HFF-Myc (cell line): ENCODE results near the gene KRTAP10-3.
A peak's percentile ranks its signal among the peaks of the same experiment; 100 is the strongest.

Experiments used
- DNase-seq: peaks from one replicate; pipeline ENCODE4 v3.0.0-alpha.2; 2011; ENCODE audit warnings: low read depth; ENCODE audit errors: extremely low read depth
- H3K4me3 ChIP-seq: replicated peaks from 2 replicates; pipeline ENCODE4 v1.5.1; 2011; ENCODE audit warnings: low read depth, mild to moderate bottlenecking, control low read depth, low read length
- TF ChIP-seq, protein P1 (sequence below): IDR thresholded peaks from 2 replicates; pipeline ENCODE4 v1.5.1; 2012; ENCODE audit warnings: mild to moderate bottlenecking, low read depth, low read length, control low read depth; ENCODE audit errors: missing control alignments

Gene KRTAP10-3

DNA sequence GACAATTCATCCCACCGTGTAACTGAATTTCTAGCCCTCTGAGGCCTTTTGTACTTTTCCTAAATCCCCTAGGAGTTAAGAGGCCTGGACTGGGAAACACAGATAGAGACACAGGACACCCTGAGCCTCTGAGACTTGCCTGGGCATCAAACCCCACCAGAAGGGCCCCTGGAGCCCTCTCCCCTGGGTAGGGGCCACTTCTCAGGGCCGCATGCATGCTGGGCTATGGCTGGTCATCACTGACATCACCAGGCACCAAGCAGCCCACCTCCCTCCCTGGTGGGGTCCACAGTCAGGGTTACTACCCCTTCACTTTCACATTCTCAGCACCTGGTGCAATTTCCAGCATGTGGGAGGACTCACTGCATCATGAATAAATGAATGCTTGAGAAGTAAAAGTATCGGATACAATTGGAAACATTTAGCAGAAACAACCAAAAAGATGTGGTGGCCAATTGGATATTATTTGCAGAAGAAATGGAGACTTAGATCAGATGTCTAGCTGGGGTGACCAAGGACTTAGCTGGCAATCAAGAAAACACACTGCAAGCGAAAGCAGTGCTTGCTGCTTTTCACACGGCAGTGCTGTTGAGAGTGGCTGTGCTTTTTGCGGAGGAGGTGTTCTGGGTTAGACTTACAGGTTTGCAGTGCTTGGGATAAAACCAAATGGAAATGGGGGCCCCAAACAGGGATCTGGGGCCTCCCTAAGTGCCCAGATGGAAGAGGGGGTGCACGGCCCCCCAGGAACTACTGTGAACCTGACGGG, 40.9 kb upstream of the KRTAP10-3 start:
- no peak for DNase-seq
- TF ChIP-seq, protein P1, sequence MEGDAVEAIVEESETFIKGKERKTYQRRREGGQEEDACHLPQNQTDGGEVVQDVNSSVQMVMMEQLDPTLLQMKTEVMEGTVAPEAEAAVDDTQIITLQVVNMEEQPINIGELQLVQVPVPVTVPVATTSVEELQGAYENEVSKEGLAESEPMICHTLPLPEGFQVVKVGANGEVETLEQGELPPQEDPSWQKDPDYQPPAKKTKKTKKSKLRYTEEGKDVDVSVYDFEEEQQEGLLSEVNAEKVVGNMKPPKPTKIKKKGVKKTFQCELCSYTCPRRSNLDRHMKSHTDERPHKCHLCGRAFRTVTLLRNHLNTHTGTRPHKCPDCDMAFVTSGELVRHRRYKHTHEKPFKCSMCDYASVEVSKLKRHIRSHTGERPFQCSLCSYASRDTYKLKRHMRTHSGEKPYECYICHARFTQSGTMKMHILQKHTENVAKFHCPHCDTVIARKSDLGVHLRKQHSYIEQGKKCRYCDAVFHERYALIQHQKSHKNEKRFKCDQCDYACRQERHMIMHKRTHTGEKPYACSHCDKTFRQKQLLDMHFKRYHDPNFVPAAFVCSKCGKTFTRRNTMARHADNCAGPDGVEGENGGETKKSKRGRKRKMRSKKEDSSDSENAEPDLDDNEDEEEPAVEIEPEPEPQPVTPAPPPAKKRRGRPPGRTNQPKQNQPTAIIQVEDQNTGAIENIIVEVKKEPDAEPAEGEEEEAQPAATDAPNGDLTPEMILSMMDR = no peak
- H3K4me3 ChIP-seq = no peak overlapping the region

DNA sequence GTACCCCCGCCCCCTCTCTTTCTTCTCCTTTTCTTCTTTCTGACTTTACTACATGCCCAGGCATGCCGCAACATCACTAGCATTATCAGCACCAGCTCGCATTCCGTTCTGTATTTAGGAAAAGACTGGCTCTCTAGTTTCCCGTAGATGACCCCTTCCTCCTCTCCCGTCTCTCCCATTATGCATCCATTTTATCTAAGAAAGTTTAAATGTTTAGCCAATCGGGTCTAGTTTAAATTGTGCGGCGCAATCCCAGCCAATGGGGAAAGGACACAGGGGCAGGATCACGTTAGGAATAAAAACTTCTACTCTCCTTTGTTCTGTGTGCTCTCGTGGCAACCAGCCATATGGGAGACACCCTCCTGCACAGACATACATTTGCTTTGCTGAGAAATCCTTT, 39.5 kb upstream of the KRTAP10-3 start:
- TF ChIP-seq, protein P1 = no peak
- DNase-seq = no peak
- no peak overlapping the region for H3K4me3 ChIP-seq

DNA sequence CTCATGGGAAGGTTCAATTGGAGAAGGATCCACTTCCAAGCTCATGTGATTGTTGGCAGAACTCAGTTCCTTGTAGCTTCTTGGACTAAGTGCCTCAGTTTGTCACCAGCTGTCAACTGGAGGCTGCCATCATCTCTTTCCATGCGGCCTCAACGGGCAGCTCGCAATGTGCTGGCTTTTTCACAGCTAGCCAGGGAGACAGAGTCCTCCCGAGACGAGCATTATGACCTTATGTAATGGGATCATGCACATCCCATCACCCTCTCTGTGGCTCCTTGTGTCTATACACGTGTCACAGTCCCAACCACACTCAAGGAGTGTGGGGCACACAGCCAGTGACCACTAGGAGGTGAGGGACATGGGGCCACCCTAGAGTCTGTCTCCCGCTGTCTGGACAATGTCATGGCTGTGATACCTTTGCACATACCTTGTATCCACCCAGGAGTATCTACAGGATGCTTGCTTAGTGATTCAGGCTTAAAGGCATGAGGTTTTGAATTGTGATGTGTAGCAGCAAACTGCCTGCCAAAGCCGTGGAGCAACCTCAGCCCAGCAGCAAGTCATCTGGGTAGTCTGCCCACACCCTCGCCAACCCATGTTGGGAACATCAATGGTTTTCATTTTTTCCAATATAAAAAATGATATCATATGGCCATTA, 37.6 kb upstream of the KRTAP10-3 start:
- DNase-seq = no peak
- TF ChIP-seq, protein P1 = no peak
- H3K4me3 ChIP-seq = no peak overlapping the region

DNA sequence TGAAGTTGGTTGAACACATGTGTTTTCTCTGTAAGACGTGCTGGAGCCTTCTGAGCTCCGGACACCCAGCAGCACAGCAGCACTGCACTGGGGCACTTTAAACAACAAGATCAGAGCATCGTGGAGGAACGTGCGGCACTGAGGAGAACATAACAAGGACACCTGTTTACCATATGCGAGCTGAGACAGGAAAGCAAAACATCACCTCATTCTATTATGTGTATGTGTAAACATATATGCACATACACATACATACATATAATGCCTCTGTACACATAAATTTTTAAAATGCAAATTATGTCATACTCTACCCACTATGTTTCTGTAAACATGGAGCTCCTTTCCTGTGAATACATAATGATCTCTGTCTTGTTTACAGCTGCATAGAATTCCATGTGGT, 36.9 kb upstream of the KRTAP10-3 start:
- DNase-seq = peak; percentile 16
- H3K4me3 ChIP-seq = no peak overlapping the region
- TF ChIP-seq, protein P1 = no peak

DNA sequence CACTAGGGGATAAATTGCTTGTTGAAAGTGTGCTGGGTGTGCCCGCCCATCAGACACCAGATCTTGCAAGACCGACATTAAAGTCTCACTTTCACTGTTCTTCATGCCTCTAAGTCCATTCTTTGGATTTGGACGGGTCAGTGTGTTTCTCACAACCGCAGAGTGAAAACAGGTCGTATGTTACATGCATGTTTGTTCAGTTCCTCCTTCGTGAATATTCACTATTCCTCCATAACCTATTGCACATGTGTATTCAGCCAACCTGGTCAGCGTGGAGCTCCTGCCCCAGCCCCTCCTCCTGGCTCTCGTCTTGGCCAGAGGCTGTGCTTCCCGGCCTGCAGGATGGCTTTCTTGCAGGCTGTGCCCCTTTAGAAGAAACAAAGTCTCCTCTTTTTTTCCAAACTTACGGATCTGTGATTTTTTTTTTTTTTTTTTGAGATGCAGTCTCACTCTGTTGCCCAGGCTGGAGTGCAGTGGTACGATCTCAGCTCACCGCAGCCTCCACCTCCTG, 35.9 kb upstream of the KRTAP10-3 start:
- TF ChIP-seq, protein P1 = no peak
- DNase-seq = no peak
- H3K4me3 ChIP-seq = no peak overlapping the region

DNA sequence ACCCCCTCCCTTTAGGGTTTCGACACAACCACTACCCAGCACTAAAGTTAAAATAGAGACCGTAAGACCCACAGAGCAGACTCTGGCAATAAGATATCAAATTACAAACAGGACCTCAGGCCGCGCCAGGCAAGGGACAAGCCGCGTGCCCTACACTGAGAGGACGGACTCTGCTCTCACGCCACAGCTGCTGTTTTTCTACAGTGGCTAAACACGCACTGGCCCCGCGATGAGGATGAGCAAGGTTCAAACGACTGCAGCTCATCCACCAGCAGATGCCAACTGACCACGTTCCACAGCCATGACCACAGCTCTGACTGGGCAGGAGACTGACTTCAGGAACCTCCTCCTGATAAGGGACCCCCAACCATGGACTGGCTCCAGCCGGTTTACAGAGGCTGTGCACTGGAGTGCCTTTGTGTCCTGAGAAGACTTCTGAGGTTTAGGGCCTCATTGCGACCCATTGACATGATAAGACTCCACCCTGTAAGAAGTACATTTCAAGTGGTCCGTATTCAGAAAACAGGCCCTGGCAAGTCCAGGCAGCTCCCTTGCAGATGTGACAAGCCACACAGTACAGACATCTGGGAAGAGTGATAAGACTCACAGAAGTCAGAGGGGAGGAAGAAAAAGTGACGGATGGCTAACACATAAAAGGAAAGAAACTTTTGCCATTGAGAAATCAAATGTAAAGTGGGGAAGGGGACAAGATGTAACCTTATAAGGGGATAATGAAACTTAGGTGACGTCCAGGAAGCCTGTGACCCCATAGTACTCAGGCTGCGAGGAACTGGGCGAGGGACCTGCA, 35.2 kb upstream of the KRTAP10-3 start:
- no peak for DNase-seq
- H3K4me3 ChIP-seq = no peak overlapping the region
- TF ChIP-seq, protein P1 = no peak
